Measurements from ENCODE around the gene NECAB2. TPM values are rescaled to one million over a fixed set of nuclear protein-coding genes. Genes with fewer than 3 reads are reported as not detected.
A peak's percentile ranks its signal among the peaks of the same experiment; 100 is the strongest.

The NECAB2 gene
- total RNA-seq, 1 donor = 0.72 TPM

GRCh38 chr16:83951544-83951943, 16.5 kb upstream of the NECAB2 start:
- no peak overlapping the region for H3K4me3 ChIP-seq (ENCODE audit: insufficient read depth, low read length)
- DNase-seq (ENCODE audit: insufficient read length, low spot score, missing footprints) = no peak
- H3K27ac ChIP-seq (ENCODE audit: low read depth, low read length) = no peak overlapping the region
- peaks cover 11% of the 10 kb centered on the region for H4K20me1 ChIP-seq (ENCODE audit: insufficient read depth, low read length)
- H3K36me3 ChIP-seq (ENCODE audit: insufficient read depth, low read length) = no peaks in the 10 kb centered on the region
- no peak overlapping the region for H3K4me2 ChIP-seq (ENCODE audit: insufficient read depth, low read length)
- peaks cover 22% of the 10 kb centered on the region for H3K4me1 ChIP-seq (ENCODE audit: insufficient read depth, low read length)
- H3K79me2 ChIP-seq (ENCODE audit: insufficient read depth, low read length) = peaks cover 19% of the 10 kb centered on the region
- no peaks in the 10 kb centered on the region for H3K9me3 ChIP-seq (ENCODE audit: low read depth, low read length)
- no peak for TF ChIP-seq CTCF (IDR thresholded peaks at IDR 0.05; ENCODE audit: extremely low read depth, low read depth, low read length)
- no peak overlapping the region for H2AFZ ChIP-seq (ENCODE audit: low read length)
- no peaks in the 10 kb centered on the region for H3K27me3 ChIP-seq (ENCODE audit: insufficient read depth, low read length)

DNA sequence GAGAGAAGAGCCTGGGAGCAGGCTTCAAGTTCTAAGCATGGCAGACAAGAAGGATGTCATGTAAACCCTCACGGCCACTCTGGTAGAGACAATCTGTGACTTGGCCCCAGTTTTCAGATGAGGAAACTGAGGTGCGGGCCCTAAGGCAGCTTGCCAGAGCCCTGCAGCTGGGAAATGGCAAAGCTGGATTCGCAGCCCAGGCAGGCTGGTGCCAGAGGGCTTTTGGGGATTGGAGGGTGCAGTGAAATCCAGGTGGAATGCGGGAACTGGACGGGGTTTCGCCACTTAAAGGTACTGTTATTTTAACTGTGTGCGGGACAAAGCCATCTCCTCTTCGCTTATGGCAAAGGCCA, 15.5 kb upstream of the NECAB2 start:
- Histone ChIP-seq H3K4me1 (ENCODE audit: insufficient read depth, low read length) (peaks cover 22% of the 10 kb centered on the region), H3K4me3 (ENCODE audit: insufficient read depth, low read length) (peak overlapping the region; percentile 87), H3K27ac (ENCODE audit: low read depth, low read length) (peak overlapping the region; percentile 82), H3K27me3 (ENCODE audit: insufficient read depth, low read length) (no peaks in the 10 kb centered on the region), H3K9me3 (ENCODE audit: low read depth, low read length) (no peaks in the 10 kb centered on the region), H3K4me2 (ENCODE audit: insufficient read depth, low read length) (peak overlapping the region; percentile 95), H3K36me3 (ENCODE audit: insufficient read depth, low read length) (no peaks in the 10 kb centered on the region), H4K20me1 (ENCODE audit: insufficient read depth, low read length) (peaks cover 11% of the 10 kb centered on the region), H3K79me2 (ENCODE audit: insufficient read depth, low read length) (peaks cover 24% of the 10 kb centered on the region), H2AFZ (ENCODE audit: low read length) (peak overlapping the region; percentile 90)
- no peak for DNase-seq (ENCODE audit: insufficient read length, low spot score, missing footprints)
- no peak for TF ChIP-seq CTCF (IDR thresholded peaks at IDR 0.05; ENCODE audit: extremely low read depth, low read depth, low read length)

DNA sequence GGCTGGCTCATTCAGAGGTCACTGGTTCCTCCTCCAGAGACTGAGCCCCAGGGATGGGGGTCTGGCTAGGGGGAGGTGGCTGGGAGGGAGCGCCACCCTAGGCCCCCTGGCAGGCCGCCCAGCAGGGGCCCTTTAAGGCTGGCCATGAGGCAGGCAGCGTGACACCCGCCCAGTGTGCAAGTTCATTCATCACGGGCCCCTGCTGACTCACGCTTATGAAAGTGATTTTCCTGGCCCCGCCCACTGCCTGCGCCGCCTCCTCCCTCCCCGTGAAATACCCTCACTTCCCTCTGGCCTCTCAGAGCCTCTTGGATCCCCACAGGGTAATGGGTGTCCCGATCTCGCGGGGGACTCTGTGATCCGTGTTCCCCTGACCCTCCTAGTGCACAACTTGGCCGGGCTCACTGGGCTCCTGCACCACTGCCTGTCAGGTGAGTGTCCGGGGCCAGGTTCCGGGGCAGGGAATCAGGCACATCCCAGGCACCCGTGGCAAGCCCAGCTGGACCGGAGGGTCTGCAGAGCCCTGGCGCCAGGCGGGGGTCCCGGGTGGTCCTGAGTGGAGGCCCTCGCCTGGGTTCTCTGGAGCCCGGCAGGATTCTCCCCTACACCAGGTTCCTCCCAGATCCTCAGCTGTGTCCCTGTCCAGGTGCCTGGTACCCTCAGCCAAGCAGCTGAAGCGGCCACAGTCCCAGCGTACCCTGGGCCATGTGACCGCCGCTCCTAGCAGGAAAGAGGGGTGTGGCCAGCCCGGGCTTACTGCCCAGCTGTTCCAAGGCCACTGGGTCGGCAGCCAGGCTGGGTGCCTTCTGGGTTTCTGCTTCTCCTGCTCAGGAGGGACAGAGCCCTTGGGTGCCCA, 14.9 kb upstream of the NECAB2 start, which contains the start of gene OSGIN1:
TSS of gene OSGIN1 (plus strand) at position 301 of the 856 bp plus-strand sequence. CDS start 4,432 bp downstream, outside the sequence.
- H3K79me2 ChIP-seq (ENCODE audit: insufficient read depth, low read length) = peaks cover 24% of the 10 kb centered on the region
- H4K20me1 ChIP-seq (ENCODE audit: insufficient read depth, low read length) = peaks cover 11% of the 10 kb centered on the region

More for the DNA sequence above, 14.9 kb upstream of the NECAB2 start, which contains the start of gene OSGIN1:
- Histone ChIP-seq H3K27ac (ENCODE audit: low read depth, low read length) (peak within 1 kb of the TSS; percentile 82), H3K4me2 (ENCODE audit: insufficient read depth, low read length) (peak within 1 kb of the TSS; percentile 95), H3K4me1 (ENCODE audit: insufficient read depth, low read length) (peaks cover 22% of the 10 kb centered on the region), H3K4me3 (ENCODE audit: insufficient read depth, low read length) (peak within 1 kb of the TSS; percentile 87), H2AFZ (ENCODE audit: low read length) (peak within 1 kb of the TSS; percentile 90), H3K36me3 (ENCODE audit: insufficient read depth, low read length) (peaks cover 2% of the 10 kb centered on the region), H3K9me3 (ENCODE audit: low read depth, low read length) (no peaks in the 10 kb centered on the region), H3K27me3 (ENCODE audit: insufficient read depth, low read length) (no peaks in the 10 kb centered on the region)
- no peak for TF ChIP-seq CTCF (IDR thresholded peaks at IDR 0.05; ENCODE audit: extremely low read depth, low read depth, low read length)
- peak; percentile 99 for DNase-seq (ENCODE audit: insufficient read length, low spot score, missing footprints)

Data from osteoblast (primary cell).